ENCODE results near the gene ZNF516.
"Not testable (repeated sequence)": the region's sequence is repeated elsewhere in the genome, so short reads cannot be mapped to it uniquely, and the experiment has no call there.

ZNF516 gene

GRCh38 chr18:76490670-76491472 is 4.2 kb downstream of the ZNF516 start:
- DNase-seq, result peak; percentile 38 to 49

GRCh38 chr18:76490033-76490432 is 5.0 kb downstream of the ZNF516 start:
- no peak for DNase-seq

- DNase-seq, result no peak
Measured at GRCh38 chr18:76489081-76489480, 6.0 kb downstream of the ZNF516 start.

GRCh38 chr18:76488190-76488589 is 6.9 kb downstream of the ZNF516 start:
- DNase-seq, result no peak

GRCh38 chr18:76487782-76488181 is 7.3 kb downstream of the ZNF516 start:
- no peak for DNase-seq

GRCh38 chr18:76487070-76487469 is 8.0 kb downstream of the ZNF516 start:
- DNase-seq, result no peak

- DNase-seq, result no peak
Measured at GRCh38 chr18:76486574-76486973, 8.5 kb downstream of the ZNF516 start.

- no peak for DNase-seq
Measured at GRCh38 chr18:76486038-76486437, 9.0 kb downstream of the ZNF516 start.

- DNase-seq, result no peak
Measured at GRCh38 chr18:76484749-76485387, 10.2 kb downstream of the ZNF516 start.

GRCh38 chr18:76483780-76484179 is 11.3 kb downstream of the ZNF516 start:
- no peak for DNase-seq

GRCh38 chr18:76482971-76483691 is 11.9 kb downstream of the ZNF516 start:
- DNase-seq, result no peak

GRCh38 chr18:76482267-76482666 is 12.8 kb downstream of the ZNF516 start:
- DNase-seq, result no peak

GRCh38 chr18:76480913-76481312 is 14.1 kb downstream of the ZNF516 start:
- DNase-seq, result no peak

- DNase-seq, result no peak
Measured at GRCh38 chr18:76479351-76480238, 15.4 kb downstream of the ZNF516 start.

GRCh38 chr18:76476665-76477561 is 18.1 kb downstream of the ZNF516 start:
- DNase-seq, result no peak

GRCh38 chr18:76475450-76476194 is 19.4 kb downstream of the ZNF516 start:
- DNase-seq, result no peak

- DNase-seq, result no peak
Measured at GRCh38 chr18:76474824-76475223, 20.2 kb downstream of the ZNF516 start.

- DNase-seq, result not testable (repeated sequence)
Measured at GRCh38 chr18:76473521-76473920, 21.5 kb downstream of the ZNF516 start.

- no peak for DNase-seq
Measured at GRCh38 chr18:76472829-76473228, 22.2 kb downstream of the ZNF516 start.

- DNase-seq, result no peak
Measured at GRCh38 chr18:76471593-76471992, 23.4 kb downstream of the ZNF516 start.

Measured in activated T-cell treated with anti-CD3 and anti-CD28 coated beads, Interleukin-2, amount 50 U/mL, for 48 hours (primary cell).